Superior temporal gyrus (tissue), 1 donor: Measurements from ENCODE around the gene IFNK.
"Not testable (repeated sequence)": the region's sequence is repeated elsewhere in the genome, so short reads cannot be mapped to it uniquely, and the experiment has no call there.

Source experiments
- DNase-seq: peaks from one replicate; pipeline ENCODE4 v3.0.0-alpha.2; 2016; ENCODE audit errors: extremely low spot score

Gene IFNK, protein sequence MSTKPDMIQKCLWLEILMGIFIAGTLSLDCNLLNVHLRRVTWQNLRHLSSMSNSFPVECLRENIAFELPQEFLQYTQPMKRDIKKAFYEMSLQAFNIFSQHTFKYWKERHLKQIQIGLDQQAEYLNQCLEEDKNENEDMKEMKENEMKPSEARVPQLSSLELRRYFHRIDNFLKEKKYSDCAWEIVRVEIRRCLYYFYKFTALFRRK

GRCh38 chr9:27524236-27524635 is at the start of gene IFNK:
IFNK (plus strand) TSS chr9:27524290; CDS start chr9:27524337, 47 bp downstream.
- no peak for DNase-seq

DNA sequence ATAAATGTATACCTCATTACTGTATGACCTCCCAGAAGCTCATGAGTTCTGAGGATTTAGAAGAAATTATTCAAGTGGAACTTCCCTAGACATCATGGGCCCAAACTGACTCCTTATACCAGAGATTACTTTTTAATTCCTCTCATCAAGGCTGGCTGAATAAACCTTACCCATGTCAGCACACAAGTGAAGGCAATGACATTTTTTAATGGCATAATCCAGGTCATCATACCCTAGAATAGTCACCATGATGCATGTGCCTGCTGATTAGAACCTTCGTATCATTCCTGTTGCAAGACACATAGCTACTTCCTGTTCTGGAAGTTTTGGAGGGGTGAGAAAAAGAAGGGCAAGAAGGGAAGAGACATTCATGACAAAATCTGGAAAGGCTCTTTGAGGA is 49.8 kb upstream of the IFNK start:
- DNase-seq, result no peak

GRCh38 chr9:27475057-27475595 is 49.0 kb upstream of the IFNK start:
- no peak for DNase-seq

- no peak for DNase-seq
These were observed 47.1 kb upstream of the IFNK start for GRCh38 chr9:27476870-27477515.

- no peak for DNase-seq
These were observed 45.8 kb upstream of the IFNK start for GRCh38 chr9:27478322-27478721.

- DNase-seq, result no peak
These were observed 41.4 kb upstream of the IFNK start for GRCh38 chr9:27482709-27483108.

- DNase-seq, result no peak
These were observed 40.5 kb upstream of the IFNK start for GRCh38 chr9:27483576-27483975.

GRCh38 chr9:27485158-27485557 is 38.9 kb upstream of the IFNK start:
- no peak for DNase-seq

DNA sequence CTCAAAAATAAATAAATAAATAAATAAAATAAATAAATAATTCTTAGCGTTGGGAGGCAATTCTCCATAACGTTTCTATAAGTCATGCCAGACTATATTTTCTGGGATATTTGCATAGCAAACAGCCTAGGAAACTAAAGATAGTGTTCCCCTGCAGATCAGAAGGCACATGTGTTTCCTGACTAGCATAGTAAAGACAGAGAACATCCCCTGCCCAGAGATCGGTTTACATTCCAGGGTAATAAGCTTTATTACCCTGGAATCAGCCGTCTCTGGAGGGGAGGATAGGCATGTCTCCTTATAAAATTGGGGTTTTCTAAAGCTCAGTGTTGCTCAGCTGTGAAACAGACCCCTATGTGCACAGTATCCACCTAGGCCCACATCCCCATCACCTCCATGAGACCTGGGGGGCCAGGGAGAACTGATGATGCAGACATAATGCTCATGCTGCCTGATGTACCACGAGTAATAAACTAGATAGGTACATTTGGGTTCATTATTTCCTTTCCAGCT is 36.9 kb upstream of the IFNK start:
- no peak for DNase-seq

DNA sequence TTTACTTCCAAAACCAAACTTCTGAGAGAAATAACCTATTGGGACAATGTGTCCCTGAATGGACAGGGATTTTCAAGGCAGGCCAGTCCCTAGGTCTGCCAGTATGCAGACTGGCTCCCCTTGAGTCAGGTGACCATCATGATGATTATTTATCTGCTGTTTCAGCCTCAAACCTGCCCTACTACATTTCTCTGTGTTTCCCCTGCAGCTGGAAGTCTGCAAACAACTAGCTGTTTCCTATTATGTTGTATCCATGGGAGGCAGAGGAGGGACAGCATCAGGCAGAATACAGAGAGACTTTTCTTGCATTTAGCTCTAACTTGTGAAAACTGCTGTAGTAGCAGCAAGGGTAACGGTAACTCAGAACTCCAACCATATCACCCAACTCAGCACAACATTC is 36.2 kb upstream of the IFNK start:
- no peak for DNase-seq

DNA sequence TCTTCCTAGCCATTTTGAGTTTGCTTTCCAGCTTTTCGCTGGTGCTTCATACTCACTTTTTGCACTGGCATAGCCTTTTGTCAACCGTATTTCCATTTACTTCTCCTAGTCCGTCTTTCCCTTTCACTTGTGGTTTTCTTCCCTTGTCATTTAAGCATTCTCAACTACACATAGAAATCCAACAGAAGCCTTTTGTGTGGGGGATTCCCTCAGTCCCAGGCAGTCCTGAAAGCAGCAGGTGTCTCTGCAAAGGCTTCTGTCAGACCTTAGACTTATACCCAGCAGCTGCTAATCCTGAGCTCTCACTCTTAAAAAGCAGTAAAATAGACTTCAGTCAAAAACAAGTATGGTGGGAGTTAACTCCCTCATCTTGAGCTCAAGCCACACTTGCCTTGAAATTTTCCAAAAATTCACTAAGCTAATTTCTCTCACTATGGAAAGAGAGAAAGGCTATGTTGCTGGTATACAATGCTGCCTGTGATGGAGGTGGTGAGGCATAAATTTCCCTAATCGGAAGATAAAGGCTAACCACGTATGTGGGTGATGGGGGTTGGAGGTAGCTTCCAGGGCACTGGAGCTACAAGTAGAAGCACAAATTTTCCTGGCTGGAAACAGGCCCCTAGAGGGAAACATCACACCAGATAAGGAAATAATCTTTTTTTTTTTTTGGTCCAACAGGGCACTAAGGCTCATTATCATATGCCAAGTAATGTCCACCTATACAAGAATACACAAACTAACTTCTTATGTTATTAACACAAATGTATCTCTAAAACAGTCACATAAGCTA is 34.8 kb upstream of the IFNK start:
- no peak for DNase-seq

DNA sequence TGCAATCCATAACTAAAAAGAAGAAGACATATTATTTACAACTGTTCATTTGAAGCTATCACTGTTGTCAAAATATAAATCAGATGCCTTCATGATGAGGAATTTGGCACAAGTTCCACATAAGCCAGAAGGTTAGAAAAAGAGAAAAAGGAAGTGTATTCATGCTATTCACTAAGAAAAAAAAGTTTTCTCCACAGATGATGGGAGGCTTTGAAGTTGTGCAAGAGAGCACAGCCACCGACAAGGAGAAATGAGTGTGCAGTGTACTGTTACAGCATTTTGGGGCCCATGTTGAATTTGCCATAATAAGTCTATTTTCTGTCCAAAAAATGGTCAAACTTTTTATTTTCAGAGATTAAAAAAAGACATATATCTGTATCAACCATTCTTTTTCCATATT is 32.9 kb upstream of the IFNK start:
- no peak for DNase-seq

DNA sequence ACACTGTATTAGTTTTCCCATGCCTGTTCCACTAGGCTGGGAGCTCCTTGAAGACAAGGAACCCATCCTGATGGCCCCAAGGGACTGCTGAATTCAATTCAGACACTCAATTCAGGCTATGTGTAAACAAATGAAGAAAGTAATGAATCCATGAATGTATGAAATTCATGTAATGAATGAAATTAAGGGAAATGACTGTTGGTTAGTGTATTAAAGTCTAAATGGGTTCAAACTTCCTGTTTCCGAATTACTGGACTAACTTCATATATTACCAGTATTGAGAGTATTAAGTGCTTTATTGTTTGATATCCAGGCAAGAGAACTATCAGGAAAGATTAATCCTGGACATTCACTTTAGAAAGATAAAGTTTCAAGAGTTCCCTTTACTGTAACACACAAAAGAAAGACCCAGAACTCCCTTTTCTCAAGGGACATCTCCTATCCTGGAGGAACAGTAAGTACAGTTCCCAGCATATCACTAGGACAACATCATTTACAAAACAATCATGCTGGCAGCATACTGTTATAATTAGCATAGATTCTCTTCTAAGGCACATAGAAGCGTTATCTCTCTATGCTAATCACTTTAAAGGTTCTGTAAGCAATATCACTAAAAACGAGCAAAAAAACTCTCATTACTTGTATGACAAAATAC is 28.5 kb upstream of the IFNK start:
- DNase-seq, result no peak

- DNase-seq, result no peak
These were observed 28.0 kb upstream of the IFNK start for GRCh38 chr9:27496135-27496504.

DNA sequence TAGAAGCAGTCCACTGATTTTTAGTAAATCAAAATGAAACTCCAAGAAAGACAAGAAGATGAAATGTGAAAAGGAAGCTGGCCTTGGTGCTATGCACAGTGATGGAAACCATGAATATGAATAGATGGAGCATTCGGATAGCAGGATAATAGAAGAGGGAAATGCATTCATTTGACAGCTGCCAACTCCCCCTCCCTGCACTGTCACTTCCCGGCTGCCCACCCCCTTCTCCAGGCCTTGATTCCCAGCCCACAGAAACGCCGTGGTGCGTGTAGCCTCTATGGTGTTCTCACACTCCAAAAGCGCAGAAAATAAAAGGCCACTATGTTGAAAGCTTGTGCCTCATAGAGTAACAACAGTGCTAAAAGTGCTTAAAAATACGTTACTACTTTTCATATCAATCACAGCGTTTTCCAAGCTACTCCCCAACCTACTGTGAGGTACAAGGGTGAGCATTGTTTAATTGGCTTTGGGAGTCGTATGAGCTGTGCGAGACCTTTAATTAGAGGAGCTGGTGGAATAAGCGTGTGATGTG is 26.1 kb upstream of the IFNK start:
- DNase-seq, result peak; percentile 76

DNA sequence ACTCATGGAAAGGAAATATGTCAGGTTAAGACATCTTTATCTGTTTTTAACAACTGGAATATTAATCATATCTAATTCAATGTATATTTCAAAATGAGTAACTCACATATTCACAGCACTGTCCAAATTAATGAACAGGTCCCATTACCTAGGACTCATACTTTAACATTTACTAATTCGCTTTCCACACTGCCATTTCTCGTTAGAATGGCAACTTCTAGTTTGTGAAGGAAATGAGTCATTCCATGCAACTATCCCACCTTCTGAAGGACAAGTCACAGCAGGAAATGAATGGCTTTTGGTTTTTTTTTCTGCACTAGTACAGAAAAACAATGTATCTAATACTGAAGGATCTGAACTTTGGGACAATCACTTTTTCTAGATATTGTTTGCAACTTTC is 24.6 kb upstream of the IFNK start:
- no peak for DNase-seq

- not testable (repeated sequence) for DNase-seq
These were observed 23.2 kb upstream of the IFNK start for GRCh38 chr9:27500902-27501301.

DNA sequence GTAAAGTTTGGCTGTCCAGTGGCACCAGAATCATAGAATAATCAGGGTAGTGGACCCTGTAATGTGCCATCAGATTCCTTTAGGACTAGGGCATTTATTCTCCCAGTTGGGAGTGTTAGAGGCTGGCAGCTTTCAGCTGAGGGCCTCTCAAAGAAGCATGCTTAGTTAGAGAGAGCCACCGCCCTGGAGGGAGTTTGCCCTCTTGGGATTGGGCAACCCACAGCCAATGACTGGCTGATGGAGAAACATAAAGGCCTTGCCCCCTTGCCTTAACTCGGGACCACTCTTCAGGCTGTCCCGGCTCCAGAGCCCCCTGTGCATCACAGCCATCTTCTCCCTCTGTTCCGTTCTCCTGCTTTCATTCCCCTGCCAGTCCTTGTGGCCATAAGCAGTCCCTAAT is 20.5 kb upstream of the IFNK start:
- DNase-seq, result no peak

DNA sequence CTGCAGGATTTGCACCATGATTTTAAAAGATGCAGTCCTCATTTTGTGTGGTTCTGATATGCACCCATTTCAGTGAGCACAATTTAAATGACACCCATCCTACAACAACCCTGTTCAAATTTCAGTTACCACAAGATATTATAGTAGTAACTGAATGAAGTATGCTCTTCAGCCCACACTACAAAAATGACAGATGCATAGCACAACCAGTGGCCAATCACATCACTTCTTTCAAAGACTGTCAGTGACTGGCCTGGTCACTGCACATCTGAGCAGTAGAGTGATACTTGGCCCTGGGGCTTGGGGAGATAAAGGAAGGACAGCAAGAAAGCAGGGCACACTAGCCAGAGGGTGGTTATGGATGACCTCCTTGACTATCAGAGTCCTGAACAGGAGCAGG is 19.8 kb upstream of the IFNK start:
- no peak for DNase-seq

- no peak for DNase-seq
These were observed 18.3 kb upstream of the IFNK start for GRCh38 chr9:27505744-27506161.

DNA sequence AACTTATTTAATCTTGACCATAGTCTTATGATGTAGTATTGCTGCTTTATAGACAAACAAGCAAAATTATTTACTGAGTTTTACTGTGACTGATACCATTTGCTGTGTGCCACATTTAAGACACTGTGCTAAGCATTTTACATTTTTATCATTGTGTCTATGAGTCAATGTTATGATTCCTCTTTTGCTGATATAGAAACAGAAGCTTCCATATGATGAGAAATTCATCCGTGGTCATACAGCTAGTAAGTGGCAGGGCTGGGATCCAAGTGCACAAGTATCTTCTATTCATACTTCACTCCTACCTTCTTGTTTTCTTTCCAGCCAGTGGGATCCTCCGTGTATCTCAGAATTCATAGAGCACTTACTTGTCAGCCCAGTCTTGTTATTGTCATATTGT is 17.1 kb upstream of the IFNK start:
- no peak for DNase-seq

DNA sequence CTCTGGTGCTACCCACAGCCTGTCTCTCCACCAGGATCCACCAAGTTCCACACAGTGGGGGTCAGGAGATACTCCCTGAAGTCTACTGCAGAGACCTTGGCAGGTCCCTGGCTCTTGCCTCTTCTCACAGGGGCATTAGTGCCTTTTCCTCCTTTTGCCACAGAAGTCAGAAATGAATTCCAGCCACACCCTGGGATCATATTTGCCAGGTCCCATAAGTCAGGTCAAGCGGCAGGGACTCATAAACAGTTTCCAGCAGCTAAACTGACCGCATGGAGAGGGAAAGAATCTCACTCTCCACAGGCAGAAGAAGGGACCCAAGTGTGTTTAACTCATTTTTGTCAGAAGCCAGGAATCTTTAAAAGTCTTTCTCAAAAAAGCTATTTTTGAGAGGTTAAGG is 13.3 kb upstream of the IFNK start:
- no peak for DNase-seq
